Transverse colon (tissue), 4 donors: ENCODE results near the gene KRT12.
A peak's percentile ranks its signal among the peaks of the same experiment; 100 is the strongest.

Source experiments
- CTCF ChIP-seq, 5 experiments: fragments of 200-600 bp in 3 of 5; fragments of 450-650 bp in 2 of 5; sonication (generic) in 3 of 5; IDR thresholded peaks; 1 replicate in 2 of 5; 2 replicates in 3 of 5; pipeline ENCODE4 v1.5.1; 2016 to 2017; ENCODE audit warnings: antibody characterized with exemption in 5 of 5, inconsistent platforms in 3 of 5, mild to moderate bottlenecking in 2 of 5, moderate library complexity in 1 of 5
- POLR2A ChIP-seq: fragments of 450-650 bp; IDR thresholded peaks from one replicate; pipeline ENCODE4 v1.6.1; 2016; ENCODE audit warnings: antibody characterized with exemption, mild to moderate bottlenecking, moderate library complexity
- POLR2AphosphoS5 ChIP-seq, 3 donors: sonication (generic); formaldehyde crosslinking; IDR thresholded peaks; one replicate each; pipeline ENCODE4 v1.6.1; 2016; ENCODE audit warnings: antibody characterized with exemption in 3 of 3

GRCh38 chr17:40901981-40902474 lies 35.0 kb upstream of the KRT12 start:
- TF ChIP-seq CTCF (IDR thresholded peaks at IDR 0.05) (no peak), POLR2A (no peak), POLR2AphosphoS5 (IDR thresholded peaks at IDR 0.05) (peak in 2 of 3 donors; percentile 50 to 81)
